Activated CD4-positive, alpha-beta T cell treated with anti-CD3 and anti-CD28 coated beads, Interleukin-2, amount 50 U/mL, for 4 hours (primary cell): ENCODE measurements around the gene UNC119B.

ENCODE experiments used
- DNase-seq, 2 experiments: peaks; one replicate each; pipeline ENCODE4 v3.0.0-alpha.2; 2020

Gene UNC119B

GRCh38 chr12:120741476-120742421 lies 31.5 kb downstream of the UNC119B start:
- DNase-seq: no peak

- no peak for DNase-seq
Observed at GRCh38 chr12:120744922-120745493, 34.8 kb downstream of the UNC119B start.

GRCh38 chr12:120748242-120748641 lies 38.0 kb downstream of the UNC119B start:
- no peak for DNase-seq

GRCh38 chr12:120749256-120749655 lies 39.0 kb downstream of the UNC119B start:
- DNase-seq: no peak

GRCh38 chr12:120750806-120751205 lies 40.5 kb downstream of the UNC119B start:
- DNase-seq: no peak

- no peak for DNase-seq
Observed at GRCh38 chr12:120751389-120751788, 41.1 kb downstream of the UNC119B start.

- no peak for DNase-seq
Observed at GRCh38 chr12:120754792-120755191, 44.5 kb downstream of the UNC119B start.

GRCh38 chr12:120755269-120755668 lies 45.0 kb downstream of the UNC119B start:
- no peak for DNase-seq

GRCh38 chr12:120757226-120757742 lies 47.0 kb downstream of the UNC119B start:
- DNase-seq: no peak

- no peak for DNase-seq
Observed at GRCh38 chr12:120757949-120758348, 47.7 kb downstream of the UNC119B start.

GRCh38 chr12:120758798-120759590 lies 48.7 kb downstream of the UNC119B start:
- no peak for DNase-seq

- DNase-seq: no peak
Observed at GRCh38 chr12:120759591-120760348, 49.5 kb downstream of the UNC119B start.

GRCh38 chr12:120760349-120761254 lies 50.3 kb downstream of the UNC119B start:
- DNase-seq: no peak

GRCh38 chr12:120761519-120761934 lies 51.3 kb downstream of the UNC119B start:
- no peak for DNase-seq

GRCh38 chr12:120762086-120762485 lies 51.8 kb downstream of the UNC119B start:
- no peak for DNase-seq

- DNase-seq: no peak
Observed at GRCh38 chr12:120763250-120763649, 53.0 kb downstream of the UNC119B start.

- no peak for DNase-seq
Observed at GRCh38 chr12:120764816-120765215, 54.6 kb downstream of the UNC119B start.

GRCh38 chr12:120766566-120766965 lies 56.3 kb downstream of the UNC119B start:
- no peak for DNase-seq

- no peak for DNase-seq
Observed at GRCh38 chr12:120767071-120768024, 57.1 kb downstream of the UNC119B start.

GRCh38 chr12:120771097-120771496 lies 60.8 kb downstream of the UNC119B start:
- no peak for DNase-seq
